RCC 7860 (cell line): ENCODE results near the gene CDK6.

Experiments used
- DNase-seq: peaks from one replicate; pipeline ENCODE4 v3.0.0-alpha.2; 2015; ENCODE audit warnings: low spot score
- FAIRE-seq: peaks from 2 replicates; lab custom pipeline; 2012; peaks lifted over from hg19 to GRCh38; lab: Jason Lieb, UNC

Gene CDK6

DNA sequence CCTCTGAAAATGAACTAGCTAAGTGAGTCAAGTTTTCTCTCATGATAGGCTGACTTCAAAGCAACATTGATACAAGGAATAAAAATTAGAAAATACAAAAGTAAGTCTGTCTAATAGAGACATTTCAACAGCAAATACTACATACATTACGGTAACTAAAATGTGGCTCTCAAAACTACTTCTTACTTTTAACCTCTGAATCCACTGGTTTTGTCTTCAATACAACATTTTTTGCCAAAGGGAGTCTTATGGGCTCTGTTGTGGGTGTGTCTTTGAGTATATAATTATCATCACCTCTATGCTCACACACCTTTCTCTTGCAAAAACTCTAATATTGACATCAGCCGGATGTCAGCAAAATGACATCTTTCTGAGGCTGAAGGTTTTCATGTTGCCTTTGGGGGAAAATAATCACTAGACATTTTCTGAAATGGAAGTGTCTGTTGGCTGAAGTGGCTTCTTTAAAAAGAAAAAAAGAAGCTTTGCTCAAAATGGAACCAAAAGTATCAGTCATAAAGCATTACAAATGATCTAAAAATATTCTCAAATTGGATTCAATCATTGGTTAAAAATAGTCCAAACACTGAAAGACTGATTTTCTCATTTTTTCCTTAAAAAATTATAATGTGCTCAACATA is 204.4 kb downstream of the CDK6 start:
- no peak for DNase-seq
- FAIRE-seq: peak; percentile 69

DNA sequence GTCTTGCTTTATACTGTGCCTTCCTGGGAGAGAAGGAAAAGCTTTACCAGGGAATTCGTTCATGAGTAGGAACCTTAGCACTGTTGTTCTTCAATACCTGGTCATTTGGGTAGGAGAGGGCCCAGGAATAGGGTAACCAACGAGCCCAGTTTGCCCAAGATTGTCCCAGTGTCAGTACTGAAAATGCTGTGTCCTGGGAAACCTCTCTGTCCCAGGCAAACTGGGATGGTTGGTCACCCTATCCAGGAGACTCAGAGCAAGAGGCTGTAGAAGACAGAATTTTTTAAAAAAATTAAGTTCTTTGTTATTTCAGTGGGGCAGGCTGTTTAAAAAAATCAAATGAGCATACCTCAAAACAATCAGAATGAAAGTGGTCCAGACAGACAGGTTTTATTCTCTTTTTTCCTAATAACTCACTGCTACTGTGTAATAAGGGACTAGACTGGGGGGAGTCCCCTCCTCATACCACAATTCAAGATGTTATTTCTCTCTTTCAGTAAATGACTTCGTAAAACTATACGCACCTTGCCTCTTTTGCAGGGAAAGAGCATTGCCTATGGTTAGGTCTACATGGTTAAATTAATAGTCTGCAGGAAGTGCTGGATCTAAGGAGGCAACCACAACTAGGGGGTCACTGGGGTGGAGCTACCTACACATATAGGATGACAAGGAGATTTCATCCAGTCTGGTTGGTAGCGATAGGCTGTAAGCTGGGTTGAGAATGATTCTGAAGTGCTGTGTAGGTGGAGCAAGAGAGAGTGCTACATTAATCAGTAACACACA is 205.1 kb downstream of the CDK6 start:
- no peak for FAIRE-seq
- peak; percentile 47 for DNase-seq

DNA sequence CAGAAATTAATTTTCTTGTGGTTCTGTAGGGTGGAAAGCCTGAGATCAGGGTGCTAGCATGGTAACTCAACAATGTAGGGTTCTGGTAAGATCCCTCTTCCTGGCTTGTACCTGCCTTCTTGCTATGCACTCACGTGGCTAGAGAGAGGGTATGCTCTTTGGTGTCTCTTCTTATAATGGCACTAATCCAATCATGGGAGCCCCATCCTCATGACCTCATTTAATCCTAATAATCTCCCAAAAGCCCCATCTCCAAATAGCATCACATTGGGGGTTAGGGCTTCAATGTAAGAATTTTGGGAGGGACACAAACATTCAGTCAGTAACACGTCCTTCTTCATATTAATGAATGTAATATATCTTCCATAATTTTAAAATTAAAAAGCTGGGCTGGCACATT is 206.6 kb downstream of the CDK6 start:
- no peak for FAIRE-seq
- DNase-seq: no peak

DNA sequence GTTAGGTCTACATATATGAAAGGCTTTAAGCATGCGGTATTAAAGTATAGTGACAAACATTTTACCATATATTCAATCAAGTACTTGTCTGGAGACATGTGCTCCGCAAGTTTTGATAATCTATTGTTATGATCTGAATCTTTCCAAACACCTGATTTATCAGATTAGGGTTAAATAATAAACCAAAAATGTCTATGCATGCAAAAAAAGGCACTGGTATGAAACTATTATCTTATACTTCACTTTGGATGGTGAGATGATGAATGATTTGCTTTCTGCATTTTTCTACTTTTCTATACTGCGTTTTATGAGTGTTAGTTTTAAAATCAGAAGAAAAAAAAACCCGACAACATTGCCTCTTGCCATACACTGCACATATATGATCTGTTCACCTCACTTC is 208.4 kb downstream of the CDK6 start:
- FAIRE-seq (no peak), DNase-seq (no peak)

DNA sequence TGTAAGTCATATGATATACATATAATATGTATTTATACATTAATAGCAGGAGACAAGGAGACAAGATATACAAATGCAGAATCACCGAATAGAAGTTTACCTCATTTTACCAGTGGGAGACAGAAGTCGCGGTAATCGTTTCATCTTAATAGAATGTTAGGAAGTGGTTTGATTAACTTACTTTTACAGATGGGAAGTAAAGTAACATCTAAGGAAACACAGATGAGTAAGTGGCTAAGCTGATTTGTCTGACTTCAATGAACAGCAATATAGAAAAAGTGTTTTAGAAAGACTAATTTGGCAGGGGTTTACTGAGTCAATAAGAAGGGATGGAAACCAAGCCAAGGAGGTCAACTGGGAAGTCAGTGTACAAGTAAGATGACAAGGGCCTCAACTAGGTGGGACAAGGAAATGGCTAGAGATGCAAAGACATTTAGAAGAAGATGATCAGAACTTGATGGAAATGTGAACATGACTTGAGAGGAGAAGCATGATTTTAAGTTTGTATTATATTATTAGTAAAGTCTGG is 210.0 kb downstream of the CDK6 start:
- FAIRE-seq: no peak
- DNase-seq: no peak

DNA sequence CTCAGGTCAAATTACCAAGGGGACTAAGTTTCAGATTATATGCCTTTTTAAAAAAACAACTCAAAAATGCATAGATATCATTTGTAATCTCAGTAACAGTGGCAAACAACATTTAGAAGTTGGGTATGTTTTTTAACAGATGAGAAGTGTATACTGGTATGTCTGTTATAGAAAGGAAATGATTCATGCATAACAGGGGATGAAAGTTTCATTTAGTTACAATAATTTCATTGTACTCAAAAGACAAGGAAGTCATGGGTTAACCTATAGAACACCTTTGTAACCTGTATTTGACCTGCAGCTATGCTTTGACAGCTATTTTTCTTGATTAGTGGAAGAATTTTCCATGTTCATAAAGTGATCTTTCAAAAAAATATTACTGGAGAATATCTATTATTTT is 210.8 kb downstream of the CDK6 start:
- peak; percentile 77 for FAIRE-seq
- peak; percentile 52 for DNase-seq

DNA sequence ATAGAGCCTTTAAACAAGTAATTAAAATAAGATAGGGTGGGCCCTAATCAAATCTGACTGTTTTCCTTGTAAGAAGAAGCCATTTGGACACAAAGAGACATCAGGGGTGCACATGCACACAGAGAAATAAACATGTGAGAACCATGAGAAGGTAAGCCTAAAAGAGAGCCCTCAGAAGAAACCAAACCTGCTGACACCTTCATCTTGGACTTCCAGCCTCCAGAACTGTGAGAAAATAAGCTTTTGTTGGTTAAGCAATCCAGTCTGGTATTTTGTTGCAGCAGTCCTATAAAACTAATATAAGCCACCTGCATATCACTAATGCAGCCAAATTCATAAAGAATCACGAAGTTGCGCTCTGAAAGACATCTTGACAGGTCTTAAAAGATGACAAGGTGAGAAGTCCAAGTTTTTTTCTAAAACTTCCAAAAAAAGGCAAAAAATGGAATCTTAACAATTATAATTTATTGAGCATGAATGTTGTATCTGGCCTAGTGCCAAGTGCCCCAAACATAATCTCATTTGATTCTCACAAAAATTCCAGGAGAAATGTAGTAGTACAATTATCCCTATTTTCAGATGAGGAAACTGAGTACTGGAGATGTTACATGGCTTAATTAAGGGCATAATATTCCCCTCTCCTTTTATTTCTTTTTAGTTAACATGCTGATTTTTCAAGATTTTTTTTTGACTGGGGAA is 211.9 kb downstream of the CDK6 start:
- DNase-seq (no peak), FAIRE-seq (no peak)

DNA sequence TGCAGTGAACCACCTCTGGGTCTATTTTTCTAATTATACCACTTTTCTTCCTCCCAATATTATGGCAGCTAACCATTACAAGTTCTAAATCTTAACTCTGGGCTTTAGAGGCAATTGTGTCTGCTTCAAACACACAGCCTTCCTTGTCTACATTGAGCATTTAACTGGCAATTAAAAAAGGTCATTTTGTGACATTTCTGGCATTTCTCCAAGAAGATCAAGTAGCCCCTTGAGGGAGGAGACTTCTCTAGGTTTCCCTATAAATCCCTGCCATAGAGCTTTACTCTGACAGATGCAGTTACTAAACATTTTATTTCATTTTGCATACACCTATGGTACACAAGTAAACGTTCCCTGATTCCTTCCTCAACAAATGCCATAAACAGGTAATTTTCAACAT is 212.8 kb downstream of the CDK6 start:
- FAIRE-seq (no peak), DNase-seq (no peak)

DNA sequence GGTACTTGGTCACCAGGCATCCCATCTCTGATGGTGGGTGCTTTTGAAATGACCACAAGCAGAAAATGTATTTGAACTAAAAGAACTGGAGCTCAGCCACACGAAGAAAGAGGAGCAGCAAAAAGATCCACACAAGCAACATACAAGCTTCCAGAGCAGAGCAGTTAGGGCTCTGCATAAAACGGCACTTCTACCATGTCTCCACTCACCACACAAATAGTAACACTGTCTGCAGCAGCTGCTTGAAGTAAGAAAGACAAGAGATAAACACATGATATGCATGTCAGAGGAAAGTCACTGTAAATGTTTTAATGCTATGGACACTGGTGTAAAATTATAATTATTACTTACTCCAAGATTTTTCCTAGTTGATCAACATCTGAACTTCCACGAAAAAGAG is 213.7 kb downstream of the CDK6 start:
- FAIRE-seq: peak; percentile 17
- DNase-seq: no peak

DNA sequence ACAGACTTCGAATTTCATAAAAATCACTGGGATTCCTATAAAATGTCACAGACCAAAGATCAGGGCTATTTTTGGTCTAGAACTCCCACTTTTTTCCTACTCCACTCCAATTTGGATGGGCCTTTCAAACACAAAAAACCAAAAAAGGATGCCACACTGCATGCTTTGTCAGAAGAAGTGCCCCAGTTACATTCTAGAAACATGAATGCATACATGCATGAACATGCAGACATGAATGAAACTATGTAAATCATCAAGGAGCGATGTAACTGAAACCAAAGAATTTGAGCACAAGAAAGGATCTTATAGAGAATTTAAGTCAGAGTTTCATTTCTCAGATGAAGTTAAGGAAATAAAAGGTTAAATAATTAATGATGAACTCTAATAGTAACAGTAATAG is 214.3 kb downstream of the CDK6 start:
- FAIRE-seq (no peak), DNase-seq (no peak)

DNA sequence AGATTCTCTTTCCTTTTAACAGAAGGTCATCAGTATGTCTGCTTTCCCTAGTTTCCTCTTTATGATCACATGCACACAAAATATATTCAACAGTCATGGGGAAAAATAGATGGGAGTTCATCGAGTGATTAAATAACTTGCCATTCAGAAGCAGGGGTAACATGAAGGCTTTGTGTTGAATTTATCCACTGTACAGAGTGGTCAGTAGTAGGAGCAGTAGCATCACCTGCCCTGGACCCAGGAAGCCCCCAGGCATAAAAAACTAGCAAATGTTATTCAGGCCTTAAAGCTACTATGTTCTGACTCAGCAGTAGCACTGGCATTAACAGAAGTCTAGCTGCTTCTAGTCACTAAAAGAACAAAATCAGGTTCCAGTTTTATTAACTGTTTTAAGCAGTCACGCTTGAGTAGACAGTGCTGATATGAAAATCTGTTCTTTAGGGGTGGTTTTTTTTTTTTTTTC is 214.8 kb downstream of the CDK6 start:
- DNase-seq: peak; percentile 73

DNA sequence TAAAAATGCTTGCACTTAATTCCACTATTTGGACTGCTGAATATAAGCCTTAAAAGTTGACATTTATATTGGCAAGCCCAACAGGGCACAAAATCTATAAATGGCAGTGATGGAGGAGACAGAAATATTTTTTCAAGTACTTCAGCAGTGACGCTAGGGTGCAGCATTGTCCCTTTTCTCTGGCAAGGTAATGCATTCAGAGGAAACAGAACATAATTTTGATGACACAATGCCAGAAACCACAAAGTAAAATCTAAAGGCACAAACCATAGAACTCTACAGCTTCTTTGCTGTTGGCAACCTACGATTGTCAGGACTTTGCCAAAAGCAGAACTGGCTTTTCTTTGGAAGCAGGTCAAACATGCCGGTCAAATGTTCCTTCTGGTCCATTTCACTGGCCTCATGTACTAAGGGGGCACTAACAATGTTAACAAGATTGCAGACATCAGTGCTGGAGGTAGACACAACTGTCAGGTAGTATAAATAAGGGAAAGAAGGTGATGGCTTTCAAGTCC is 215.3 kb downstream of the CDK6 start:
- DNase-seq (peak; percentile 93), FAIRE-seq (peak; percentile 96)

More for the DNA sequence above, 214.8 kb downstream of the CDK6 start:
- no peak for FAIRE-seq

DNA sequence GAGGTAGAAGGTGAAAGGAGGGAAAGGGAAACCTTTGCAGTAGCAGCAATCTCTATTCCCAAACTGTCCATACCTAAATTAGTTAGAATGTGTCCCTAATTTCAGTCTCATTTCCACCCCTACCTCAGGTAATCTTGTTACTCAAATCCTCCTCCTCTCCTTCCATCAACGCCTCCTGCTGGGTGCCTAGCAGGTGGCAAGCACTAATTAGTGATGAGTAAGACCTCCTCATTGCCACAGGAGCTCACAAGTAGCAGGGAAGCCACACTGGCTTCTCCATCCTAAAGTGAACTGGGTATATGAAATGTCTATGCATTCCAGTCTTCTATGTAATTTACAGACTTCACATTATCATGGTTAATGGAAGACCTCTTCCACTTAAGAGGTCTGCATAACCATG is 220.5 kb downstream of the CDK6 start:
- FAIRE-seq: no peak
- no peak for DNase-seq

DNA sequence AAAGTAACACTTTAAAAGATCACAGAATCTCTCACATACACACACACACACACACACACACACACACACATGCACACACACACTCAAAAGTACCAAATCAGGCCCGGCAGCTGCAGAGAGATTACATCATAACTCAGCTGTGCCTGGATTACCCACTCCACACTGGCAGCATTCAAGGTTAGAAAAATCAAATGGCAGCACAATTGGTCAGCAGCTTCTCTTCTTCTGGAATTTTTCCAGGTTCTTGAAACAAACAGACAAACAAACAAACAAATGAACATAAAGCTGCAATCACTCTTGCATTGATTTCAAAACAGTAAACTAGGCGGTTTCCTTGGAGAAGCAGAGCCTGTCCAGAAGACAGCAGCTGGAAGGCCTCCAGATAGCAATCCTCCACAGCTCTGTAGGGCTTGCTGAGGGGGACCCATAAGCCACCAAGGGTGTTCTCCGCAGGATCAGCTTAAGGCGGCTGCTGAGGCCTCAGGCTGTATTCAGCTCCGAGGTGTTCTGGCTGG is 221.7 kb downstream of the CDK6 start:
- FAIRE-seq: no peak
- no peak for DNase-seq

DNA sequence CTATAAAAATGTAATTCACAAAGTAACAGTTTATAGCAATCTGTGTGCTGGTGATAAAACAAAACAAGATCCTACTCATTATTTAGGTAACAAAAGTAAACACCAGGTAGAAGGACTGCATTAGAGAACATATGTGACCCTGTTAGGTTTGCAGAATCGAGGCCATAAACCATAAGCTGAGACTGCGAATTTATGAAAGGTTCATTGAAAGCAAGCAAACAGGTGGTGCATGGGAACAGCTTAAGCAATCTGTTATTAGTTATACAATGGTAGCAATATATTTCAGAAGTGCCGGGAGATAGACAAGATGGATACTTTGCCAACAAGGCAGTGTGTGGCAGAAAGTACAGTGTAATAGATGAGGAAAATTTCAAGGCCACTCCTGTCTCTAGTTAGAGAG is 222.7 kb downstream of the CDK6 start:
- DNase-seq: no peak
- FAIRE-seq: no peak

DNA sequence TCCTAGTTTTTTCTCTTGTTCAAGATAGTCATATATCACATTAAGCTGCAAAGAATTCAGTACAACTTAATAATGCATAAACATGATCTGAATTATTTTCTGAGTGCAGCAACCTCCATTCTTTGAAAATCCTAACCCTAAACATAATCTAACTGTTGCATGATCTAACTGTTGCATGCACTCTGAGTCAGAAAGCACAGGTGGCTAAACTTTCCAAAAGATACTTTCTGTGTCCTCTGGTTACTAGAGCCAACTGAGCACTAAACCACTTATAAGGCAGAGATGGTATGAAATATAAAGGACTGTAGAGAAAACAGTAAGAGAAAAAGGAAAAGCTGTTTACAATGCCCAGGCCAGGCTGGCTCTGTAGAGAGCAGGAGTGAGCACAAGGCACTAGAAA is 223.2 kb downstream of the CDK6 start:
- FAIRE-seq (no peak), DNase-seq (no peak)

DNA sequence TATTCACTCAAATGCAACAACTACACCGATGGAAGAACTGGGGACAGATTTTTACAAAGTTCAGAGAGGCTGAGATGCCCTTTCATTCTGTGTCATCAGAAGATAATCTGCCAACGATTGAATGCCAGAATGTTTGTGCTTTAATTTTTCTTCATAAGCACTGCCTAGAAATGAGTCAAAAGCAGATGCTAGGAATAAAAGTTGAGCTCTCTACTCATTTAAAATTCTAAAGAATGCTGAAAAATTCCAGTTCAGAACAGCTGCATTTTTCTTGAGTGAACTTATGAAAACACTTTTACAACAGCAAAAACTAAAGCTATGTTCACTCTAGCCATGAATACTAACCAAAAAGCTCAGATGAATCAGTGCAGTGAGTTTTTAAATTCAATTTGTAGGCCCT is 223.9 kb downstream of the CDK6 start:
- FAIRE-seq: no peak
- DNase-seq: no peak

DNA sequence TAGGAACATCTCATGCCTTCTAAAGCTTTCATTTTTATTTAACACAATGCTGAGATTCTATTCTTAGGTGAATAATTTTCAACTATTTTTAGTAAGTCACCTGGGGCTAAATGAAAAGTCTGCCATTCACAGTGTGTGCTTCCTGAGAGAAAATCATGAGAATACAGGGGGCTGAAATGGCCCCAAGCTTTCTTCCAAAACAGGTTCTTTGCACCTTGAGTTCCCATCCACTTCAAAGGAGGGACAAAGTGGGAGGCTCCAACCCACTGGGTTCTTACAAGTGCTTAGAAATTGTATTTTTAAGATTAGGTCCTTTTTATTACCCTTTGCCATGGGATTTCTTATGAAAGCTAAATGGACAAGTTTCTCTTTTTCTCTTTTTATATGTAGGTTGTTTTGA is 224.6 kb downstream of the CDK6 start:
- no peak for FAIRE-seq
- DNase-seq: no peak

DNA sequence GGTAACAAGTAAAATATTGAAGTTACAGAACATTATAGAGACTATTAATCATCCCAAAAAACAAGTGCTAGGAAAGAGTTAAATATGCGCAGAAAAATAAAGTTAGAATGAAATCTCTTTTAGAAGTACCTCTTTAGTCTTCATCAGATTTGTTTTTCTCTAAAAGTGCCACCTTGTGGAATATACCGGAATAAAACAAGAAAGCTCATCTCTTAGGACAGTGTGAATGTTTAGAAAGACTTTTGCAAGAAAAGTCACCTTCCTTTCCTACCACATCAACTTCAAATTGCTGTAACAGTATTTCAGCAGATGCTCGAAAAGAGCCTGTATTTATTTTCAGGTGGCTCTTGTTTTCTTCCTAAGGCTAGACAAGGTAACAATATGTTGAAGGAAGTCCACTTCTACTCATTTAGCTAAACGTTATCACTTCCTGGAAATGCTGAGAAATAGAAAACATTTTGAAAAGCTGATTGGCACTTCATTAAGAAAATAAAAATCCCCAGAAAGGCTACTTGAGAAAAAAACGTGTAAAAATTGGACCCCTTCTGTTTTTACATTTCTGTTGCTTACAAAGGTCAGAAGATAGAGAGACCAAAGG is 226.4 kb downstream of the CDK6 start:
- peak; percentile 79 for FAIRE-seq

DNA sequence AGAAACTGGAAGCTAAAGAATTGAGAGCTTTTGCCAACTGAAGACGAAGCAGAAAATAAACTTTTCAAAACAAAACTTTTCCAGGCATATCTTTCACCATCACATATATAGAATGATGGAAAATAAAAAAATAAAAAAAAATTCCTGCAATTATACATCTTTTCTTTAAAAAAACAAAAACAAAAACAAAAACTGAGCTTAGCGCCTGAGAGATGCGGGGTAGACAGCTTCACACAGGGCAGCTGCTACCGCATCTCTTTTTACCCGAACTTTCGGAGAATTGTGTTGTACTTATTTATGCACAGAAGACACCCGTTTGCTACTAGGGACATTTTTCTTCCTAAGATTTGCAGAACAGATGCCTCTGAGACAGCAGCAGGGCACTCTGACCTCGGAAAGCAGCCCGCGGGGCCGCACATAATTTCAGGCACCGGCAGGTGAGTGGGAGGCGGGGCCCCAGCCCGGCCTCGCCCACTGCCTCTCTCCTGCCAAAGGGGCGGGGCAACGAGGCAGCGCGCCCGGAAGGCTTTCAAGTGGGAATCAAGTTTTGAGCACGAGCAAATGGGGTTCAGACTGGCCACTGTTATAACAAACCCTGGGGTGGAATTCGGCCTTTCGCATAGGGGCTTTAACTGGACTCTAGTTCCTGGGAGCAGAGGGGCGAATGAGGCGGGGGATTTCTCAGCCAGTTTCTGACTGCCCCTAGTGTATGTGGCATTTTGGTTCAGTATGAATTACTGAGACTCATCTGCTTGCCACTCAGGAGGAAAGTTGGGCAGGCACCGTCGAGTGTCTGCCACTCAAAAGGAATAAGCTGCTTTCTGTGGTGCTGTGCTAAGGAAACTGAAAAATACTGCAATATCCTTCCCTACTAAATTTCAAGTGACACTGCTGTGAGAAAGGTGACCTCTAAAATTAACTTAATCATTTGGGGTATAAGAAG is 227.7 kb downstream of the CDK6 start:
- FAIRE-seq: no peak
- DNase-seq: no peak

More for the DNA sequence above, 226.4 kb downstream of the CDK6 start:
- DNase-seq: peak; percentile 47
